H1 (cell line): ENCODE measurements around the gene TRAP1. TPM values are rescaled to one million over a fixed set of nuclear protein-coding genes. Genes with fewer than 3 reads are reported as not detected.

Source experiments
- YY1 ChIP-seq: IDR thresholded peaks from 2 replicates; pipeline ENCODE4 v1.6.1; 2011; ENCODE audit warnings: low read depth, mild to moderate bottlenecking, low read length
- polyA plus RNA-seq, 7 experiments: library from polyadenylated mRNA; depleted of rRNA in 3 of 7; stranded (reverse) in 5 of 7; unstranded in 2 of 7; fragments of >200 nt in 5 of 7; fragments of 200-250 nt in 2 of 7; gene quantifications; 1 replicate in 5 of 7; 2 replicates in 1 of 7; 4 replicates in 1 of 7; pipeline versions ENCODE4 v1.2.1 to v1.2.3, GENCODE V29; 2011 to 2013; ENCODE audit warnings: missing spikeins in 2 of 7, mixed read lengths in 2 of 7
- total RNA-seq: library from RNA; stranded (reverse); fragmentation: NEBNext Ultra II Directional; extraction: Animal tissue kit (Norgen Biotek cat#: 25700); gene quantifications from 2 replicates; pipeline ENCODE4 v1.2.1, GENCODE V29; 2021
- TF ChIP-seq, protein P1 (sequence below): IDR thresholded peaks from 2 replicates; pipeline ENCODE4 v1.6.1; 2011; ENCODE audit warnings: low read depth, mild to moderate bottlenecking, low read length; ENCODE audit not compliant: insufficient read depth

The TRAP1 gene
- total and polyA plus RNA-seq, 2 of the 8 experiments (the other 6 are each of a cell fraction or from before 2014, with no cell fraction given), result 215 to 283 TPM

GRCh38 chr16:3673201-3673600 is 44.1 kb downstream of the TRAP1 start (continued):
- TF ChIP-seq YY1, result no peak
- TF ChIP-seq, protein P1, sequence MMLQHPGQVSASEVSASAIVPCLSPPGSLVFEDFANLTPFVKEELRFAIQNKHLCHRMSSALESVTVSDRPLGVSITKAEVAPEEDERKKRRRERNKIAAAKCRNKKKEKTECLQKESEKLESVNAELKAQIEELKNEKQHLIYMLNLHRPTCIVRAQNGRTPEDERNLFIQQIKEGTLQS, result no peak
- TF ChIP-seq, all 59 proteins: peak for 0
